ENCODE data around the gene GET4.

The GET4 gene

GRCh38 chr7:836429-836828 is 39.9 kb upstream of the GET4 start:
- POLR2A ChIA-PET (ENCODE audit: low non-redundant PET), result interaction anchor here (0.6 kb wide), 1 partner anchor 23 kb away, joined by 3 read pairs; no protein-coding TSS in a partner anchor
- no peak; the same call in 1 of the 2 replicates for TF ChIP-seq CTCF (conservative IDR thresholded peaks at IDR 0.05; ENCODE audit: low read depth)
- peak overlapping the region; percentile 100 for H3K27ac ChIP-seq
- CTCF ChIA-PET, result interaction anchor here (0.7 to 1.4 kb wide), 4 partner anchors 19 to 92 kb away, joined by 3 to 5 read pairs (median 4); no protein-coding TSS in a partner anchor
- DNase-seq (ENCODE audit: low spot score), result no peak

GRCh38 chr7:837001-837400 is 39.4 kb upstream of the GET4 start:
- no peak for TF ChIP-seq CTCF (conservative IDR thresholded peaks at IDR 0.05; ENCODE audit: low read depth)
- ChIA-PET POLR2A (ENCODE audit: low non-redundant PET) (interaction anchor here (0.6 kb wide), 1 partner anchor 22 kb away, joined by 3 read pairs; no protein-coding TSS in a partner anchor), CTCF (interaction anchor here (0.7 to 1.4 kb wide), 4 partner anchors 19 to 92 kb away, joined by 3 to 5 read pairs (median 4); no protein-coding TSS in a partner anchor)
- DNase-seq (ENCODE audit: low spot score), result no peak
- peak overlapping the region; percentile 100 for H3K27ac ChIP-seq

GRCh38 chr7:840001-840600 is 36.3 kb upstream of the GET4 start:
- no peak for DNase-seq (ENCODE audit: low spot score)
- peak overlapping the region; percentile 100; the same call in 1 of the 2 replicates for H3K27ac ChIP-seq
- POLR2A ChIA-PET (ENCODE audit: low non-redundant PET), result no interaction called here
- CTCF ChIA-PET, result interaction anchor here (0.6 to 0.7 kb wide), 2 partner anchors 8 to 119 kb away, joined by 3 read pairs; no protein-coding TSS in a partner anchor
- TF ChIP-seq CTCF (conservative IDR thresholded peaks at IDR 0.05; ENCODE audit: low read depth), result no peak

GRCh38 chr7:841943-842342 is 34.4 kb upstream of the GET4 start:
- TF ChIP-seq CTCF (conservative IDR thresholded peaks at IDR 0.05; ENCODE audit: low read depth), result no peak
- peak overlapping the region; percentile 38 for H3K27ac ChIP-seq
- ChIA-PET POLR2A (ENCODE audit: low non-redundant PET) (no interaction called here), CTCF (interaction anchor here (0.8 kb wide), 1 partner anchor 8 kb away, joined by 6 read pairs; no protein-coding TSS in a partner anchor)
- no peak for DNase-seq (ENCODE audit: low spot score)

- POLR2A ChIA-PET (ENCODE audit: low non-redundant PET), result no interaction called here
These were observed 33.8 kb upstream of the GET4 start for GRCh38 chr7:842431-843031.

More at GRCh38 chr7:842431-843031, 33.8 kb upstream of the GET4 start:
- DNase-seq (ENCODE audit: low spot score), result no peak
- CTCF ChIA-PET, result interaction anchor here (0.6 kb wide), 1 partner anchor 26 kb away, joined by 5 read pairs; no protein-coding TSS in a partner anchor
- peak overlapping the region; percentile 38 for H3K27ac ChIP-seq
- no peak for TF ChIP-seq CTCF (conservative IDR thresholded peaks at IDR 0.05; ENCODE audit: low read depth)

Data from RWPE1 (cell line).